ENCODE results near the gene DOCK11.

The DOCK11 gene

GRCh38 chrX:118634336-118634735 is 138.7 kb downstream of the DOCK11 start:
- DNase-seq, result no peak

DNA sequence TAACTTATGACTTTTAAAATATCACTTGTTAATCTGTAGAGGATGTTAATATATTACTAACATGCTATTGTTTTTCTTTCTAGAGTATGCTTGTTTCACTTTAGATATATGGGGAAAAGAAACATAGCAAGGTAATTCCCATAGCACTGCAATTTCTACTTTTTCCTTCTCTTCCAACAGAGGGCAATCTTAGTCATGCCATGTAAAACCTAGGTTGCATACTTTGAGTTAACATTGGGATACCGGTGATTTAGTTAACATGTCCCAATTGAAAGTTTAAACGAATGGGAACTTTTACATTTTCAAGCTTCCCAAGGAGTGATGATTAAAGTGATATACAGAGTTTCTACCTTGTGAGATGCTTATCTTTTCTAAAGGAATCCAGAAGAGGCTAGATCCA is 142.4 kb downstream of the DOCK11 start:
- DNase-seq, result peak; percentile 7

DNA sequence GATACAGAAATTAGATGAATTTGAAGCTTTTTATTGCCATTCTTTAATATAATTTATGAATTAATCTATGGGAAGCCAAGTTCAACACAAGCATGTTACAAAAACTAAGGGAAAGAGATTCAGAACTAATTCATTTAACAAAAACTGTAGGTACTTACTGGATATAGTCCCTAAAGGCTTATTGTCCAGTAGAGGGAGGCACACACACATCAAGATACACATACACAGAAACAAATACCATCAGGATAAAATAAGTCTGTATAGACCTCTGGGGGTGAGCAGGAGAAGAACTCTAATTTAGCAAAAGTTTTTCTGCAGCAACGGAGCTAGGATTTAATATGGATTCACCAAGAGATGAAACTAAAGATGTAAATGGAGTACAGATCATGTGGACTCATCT is 148.8 kb downstream of the DOCK11 start:
- peak; percentile 20 for DNase-seq

- DNase-seq, result no peak
Observed at GRCh38 chrX:118652717-118653116, 157.1 kb downstream of the DOCK11 start.

DNA sequence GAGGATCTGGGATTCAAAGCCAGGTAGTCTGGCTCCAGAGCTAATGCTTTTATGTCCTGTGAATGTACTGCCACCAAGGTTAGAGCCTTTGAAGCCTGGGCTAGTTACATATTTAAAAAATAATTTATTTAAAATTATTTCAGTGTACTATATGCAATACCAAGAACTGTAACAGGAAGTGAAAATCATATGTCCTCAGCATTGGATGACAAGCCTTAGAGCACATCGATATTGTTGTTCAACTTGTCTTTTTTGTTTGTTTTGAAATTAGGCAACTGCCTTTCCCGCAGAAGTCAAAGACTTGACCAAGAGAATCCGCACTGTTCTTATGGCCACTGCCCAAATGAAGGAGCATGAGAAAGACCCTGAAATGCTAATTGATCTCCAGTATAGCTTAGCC is 158.7 kb downstream of the DOCK11 start:
- DNase-seq, result no peak

- no peak for DNase-seq
Observed at GRCh38 chrX:118655561-118656246, 160.1 kb downstream of the DOCK11 start.

- no peak for DNase-seq
Observed at GRCh38 chrX:118657413-118657812, 161.8 kb downstream of the DOCK11 start.

DNA sequence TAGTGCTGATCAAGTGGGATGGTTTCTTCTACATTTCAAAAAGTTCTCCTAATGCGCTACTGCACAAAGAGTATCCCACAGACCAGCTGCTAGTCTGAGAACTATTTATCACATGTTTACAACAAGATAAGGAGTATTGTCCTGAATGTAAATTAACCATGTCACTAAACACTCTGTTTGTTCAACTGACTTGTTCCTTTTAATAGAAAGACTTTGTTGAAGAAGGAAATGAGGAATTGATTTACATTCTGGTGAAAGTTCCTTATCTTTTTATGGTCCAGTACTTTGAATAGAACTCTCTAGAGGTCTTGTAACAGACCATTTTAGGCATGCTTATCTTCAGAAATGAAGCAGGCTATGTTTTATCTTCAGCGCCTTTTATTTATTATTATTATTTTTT is 164.5 kb downstream of the DOCK11 start:
- DNase-seq, result no peak

GRCh38 chrX:118665204-118665603 is 169.6 kb downstream of the DOCK11 start:
- DNase-seq, result no peak

GRCh38 chrX:118666521-118666920 is 170.9 kb downstream of the DOCK11 start:
- DNase-seq, result no peak

DNA sequence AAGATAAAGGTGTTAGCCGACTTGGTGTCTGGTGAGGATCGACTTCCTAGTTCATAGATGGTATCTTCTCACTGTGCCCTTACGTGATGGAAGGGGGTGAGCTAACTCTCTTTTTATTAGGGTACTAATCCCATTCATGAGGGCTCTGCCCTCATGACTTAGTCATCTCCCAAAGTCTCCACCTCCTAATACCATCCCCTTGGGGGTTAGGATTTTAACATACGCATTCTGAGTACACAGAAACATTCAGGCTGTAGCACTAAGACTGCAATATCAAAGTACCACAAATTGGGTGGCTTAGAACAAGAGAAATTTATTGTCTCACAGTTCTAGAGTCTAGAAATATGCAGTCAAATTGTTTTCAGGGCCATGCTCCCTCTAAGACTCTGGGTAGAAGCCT is 173.8 kb downstream of the DOCK11 start:
- DNase-seq, result no peak

DNA sequence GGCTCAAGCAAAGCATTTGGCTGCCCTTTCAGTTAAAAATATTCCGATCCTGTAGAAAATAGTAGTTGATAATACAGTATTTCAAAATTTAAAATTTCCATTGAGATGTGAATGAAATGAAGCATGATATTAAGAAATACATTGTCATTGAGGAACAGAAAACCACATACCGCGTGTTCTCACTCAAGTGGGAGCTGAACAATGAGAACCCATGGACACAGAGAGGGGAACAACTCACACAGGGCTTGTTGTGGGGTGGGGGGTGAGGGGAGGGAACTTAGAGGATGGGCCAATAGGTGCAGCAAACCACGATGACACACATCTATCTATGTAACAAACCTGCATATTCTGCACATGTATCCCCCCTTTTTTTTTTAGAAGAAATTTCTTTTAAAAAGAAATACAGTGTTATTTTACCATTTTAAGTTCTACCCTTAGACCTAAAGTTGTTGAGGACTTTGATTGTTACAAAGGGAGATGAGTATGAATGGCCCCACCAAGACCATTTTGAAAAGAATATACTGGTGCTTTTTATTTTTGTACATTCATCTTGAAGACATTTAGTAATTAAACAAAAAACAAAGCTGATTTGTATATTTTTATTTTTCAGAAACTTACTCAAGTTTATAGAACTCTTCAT is 179.8 kb downstream of the DOCK11 start:
- DNase-seq, result no peak

- no peak for DNase-seq
Observed at GRCh38 chrX:118675966-118676349, 180.3 kb downstream of the DOCK11 start.

DNA sequence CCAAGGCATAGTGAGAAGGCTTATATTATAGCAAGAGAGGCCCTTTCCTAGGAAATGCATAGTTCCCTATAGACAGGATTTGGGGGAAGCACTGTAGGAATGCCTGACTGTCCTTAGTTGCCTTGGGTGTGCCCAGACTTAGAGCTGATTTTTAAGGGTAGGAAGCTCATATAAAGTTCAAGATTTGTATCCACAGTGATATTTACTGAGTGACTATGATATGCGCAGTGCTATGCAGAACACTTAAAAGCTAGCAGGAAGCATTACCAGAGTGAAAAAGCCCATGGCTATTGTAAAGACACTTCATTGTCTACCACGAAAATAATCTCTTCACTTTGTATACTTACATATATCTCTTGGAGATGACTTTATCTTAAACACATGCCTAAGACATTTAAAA is 181.7 kb downstream of the DOCK11 start:
- DNase-seq, result no peak

GRCh38 chrX:118679290-118679689 is 183.7 kb downstream of the DOCK11 start:
- DNase-seq, result no peak

DNA sequence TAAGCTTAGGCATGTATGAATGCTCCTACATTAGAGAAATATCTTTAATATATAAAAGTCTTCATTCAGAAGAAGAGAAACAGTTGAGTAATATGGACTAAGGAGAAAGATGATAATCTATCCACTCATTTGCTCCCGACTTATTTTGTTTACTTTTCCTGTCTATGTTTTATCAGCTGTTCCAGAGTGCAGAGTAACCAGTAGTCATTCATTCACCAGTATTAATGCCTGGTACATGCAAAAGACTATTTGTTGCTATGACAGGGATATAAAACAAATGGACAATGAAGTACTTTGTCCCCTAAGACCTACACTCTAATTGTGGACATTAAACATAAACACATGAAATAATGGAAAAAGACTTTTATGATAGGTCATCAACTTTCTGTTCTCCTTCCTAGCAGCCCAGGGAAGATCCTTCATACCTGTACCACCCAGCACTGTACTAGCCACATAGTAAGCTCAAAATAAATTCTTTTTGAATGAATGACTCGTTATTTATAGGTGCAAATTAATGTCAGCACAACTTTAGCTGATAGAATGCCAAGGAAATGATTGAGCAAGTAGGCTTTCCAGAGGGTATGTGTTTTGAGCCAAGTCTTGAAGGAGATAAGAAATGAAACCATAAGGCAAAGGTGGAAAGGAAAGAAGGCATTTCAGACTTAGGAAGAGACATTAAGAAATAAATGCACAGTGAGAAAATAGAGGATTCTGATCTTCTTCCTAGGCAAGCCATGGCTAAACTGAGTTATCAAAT is 186.8 kb downstream of the DOCK11 start:
- DNase-seq, result peak; percentile 84

- DNase-seq, result no peak
Observed at GRCh38 chrX:118685393-118685792, 189.8 kb downstream of the DOCK11 start.

GRCh38 chrX:118688935-118689334 is 193.3 kb downstream of the DOCK11 start:
- DNase-seq, result no peak

- no peak for DNase-seq
Observed at GRCh38 chrX:118693843-118694242, 198.2 kb downstream of the DOCK11 start.

DNA sequence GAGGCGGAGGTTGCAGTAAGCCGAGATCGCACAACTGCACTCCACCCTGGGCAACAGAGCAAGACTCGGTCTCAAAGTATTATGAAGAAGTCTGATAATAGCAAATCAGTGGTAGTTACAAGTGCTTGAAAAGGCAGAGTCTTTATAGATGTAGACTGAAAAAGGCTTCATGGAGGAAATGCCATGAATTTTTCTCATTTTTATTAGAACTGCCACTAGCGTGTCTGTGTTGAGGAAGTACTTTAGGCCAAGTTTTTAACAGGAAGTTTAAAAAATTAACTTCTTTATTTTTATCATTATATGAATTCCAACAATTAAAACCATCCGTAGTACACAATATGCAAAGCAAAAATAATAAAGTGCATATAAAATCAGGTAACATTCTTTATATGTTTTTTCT is 199.0 kb downstream of the DOCK11 start:
- no peak for DNase-seq

DNA sequence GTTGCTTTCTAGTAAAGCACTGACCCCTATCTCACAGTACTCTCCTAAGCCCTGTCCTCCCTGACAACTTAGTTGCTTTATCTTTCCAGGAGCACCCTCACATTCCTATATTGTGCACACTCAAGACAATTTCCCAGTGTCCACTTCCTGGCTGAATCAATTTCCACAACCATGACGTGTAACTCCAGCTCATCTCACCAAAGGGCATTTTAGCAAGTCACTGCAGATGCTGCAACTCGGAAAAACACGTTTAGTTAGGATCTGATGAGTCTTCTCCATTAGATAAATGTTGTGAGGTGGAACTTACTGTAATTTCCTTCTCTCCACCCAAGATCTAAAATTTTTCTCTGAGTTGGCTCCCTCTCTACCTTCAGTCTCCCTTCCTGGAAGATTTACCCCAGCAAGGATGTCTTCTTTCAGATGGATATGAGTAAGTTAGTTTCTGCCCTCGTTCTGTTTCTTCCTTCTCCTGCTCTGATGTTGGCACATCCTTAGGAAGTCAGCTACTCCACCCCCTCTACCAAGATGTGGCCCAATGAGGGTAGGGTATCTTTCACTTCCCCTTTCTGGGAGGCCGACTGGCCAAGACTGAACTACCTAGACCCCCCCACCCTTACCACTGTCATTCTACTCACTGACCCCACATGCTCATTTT is 203.0 kb downstream of the DOCK11 start:
- DNase-seq, result no peak

DNA sequence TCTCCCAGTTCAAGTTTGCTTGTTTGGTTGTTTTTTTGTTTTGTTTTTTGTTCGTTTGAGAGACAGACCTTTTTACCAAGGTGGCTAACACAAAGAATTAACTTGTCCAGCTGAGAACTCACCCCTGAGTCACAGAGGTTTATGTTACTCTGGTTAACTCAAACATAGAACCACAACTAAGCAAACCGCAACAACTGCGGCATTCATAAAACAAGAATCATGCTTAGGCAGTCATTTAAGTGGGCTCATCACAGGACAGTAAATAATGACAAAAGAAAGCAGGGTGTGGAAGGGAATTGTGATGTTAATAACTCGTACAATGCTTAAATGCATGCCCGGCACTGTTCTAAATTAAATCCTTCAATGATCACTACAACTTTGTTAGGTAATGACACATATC is 207.1 kb downstream of the DOCK11 start:
- no peak for DNase-seq

DNA sequence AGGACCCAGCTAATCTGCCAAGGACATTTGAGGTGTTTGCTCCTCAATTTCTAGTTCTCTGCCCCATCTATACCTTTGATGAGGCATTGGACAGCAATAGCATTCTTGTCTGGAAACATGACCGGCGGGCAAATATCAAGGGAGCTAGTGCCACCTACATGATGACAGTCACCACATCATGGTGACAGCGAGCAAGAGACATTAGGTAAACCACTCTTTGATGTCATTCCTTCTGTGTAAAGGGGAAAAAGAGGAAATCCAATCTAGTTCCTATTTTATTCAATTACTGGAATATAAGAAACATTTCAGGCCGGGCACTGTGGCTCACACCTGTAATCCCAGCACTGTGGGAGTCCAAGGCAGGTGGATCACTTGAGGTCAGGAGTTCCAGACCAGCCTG is 211.1 kb downstream of the DOCK11 start:
- DNase-seq, result no peak

DNA sequence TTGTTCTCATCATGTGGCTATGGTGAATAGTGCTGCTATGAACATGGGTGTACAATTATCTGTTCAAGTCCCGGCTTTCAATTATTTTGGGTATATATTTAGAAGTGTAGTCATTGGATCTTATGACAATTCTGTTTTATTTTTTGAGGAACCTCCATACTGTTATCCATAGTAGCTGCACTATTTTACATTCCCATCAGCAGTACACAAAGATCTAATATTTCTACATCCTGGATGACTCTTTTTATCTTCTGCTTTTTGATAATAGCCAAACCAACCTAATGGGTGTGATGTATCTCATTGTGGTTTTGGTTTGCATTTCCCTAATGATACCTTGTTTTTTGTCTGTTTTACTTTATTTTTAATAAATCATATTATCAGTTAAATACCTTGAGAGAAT is 218.9 kb downstream of the DOCK11 start:
- no peak for DNase-seq
